AG04449 (cell line): ENCODE results near the gene PRDM7.
"Not testable (repeated sequence)": the region's sequence is repeated elsewhere in the genome, so short reads cannot be mapped to it uniquely, and the experiment has no call there.

Source experiments
- CTCF ChIA-PET: fragments of 350-600 bp; formaldehyde crosslinking; extraction: SDS; loops from one replicate; lab custom pipeline; 2021; ENCODE audit warnings: antibody characterized with exemption; lab: Yijun Ruan, JAX
- POLR2A ChIA-PET: fragments of 400-600, 350-600 bp; formaldehyde crosslinking; extraction: SDS; loops from one replicate; lab custom pipeline; 2020; ENCODE audit warnings: antibody characterized with exemption, inconsistent platforms; lab: Yijun Ruan, JAX
- DNase-seq: peaks from one replicate; pipeline ENCODE4 v3.0.0-alpha.2; 2010; ENCODE audit warnings: low read depth, low spot score
- H3K4me3 ChIP-seq: 2 replicates; pipeline ENCODE4 v1.5.1; 2011; ENCODE audit warnings: low read depth, mild to moderate bottlenecking, control low read depth, low read length
- CTCF ChIP-seq: IDR thresholded peaks from one replicate; pipeline ENCODE4 v1.5.1; 2011; ENCODE audit warnings: mild to moderate bottlenecking, moderate library complexity, low read length, control low read depth, inconsistent platforms; ENCODE audit not compliant: insufficient read depth; ENCODE audit errors: missing control alignments

The PRDM7 gene

GRCh38 chr16:90092781-90093180, 15.7 kb upstream of the PRDM7 start:
- DNase-seq, H3K4me3 ChIP-seq, POLR2A ChIA-PET: not testable (repeated sequence)
- CTCF ChIA-PET = interaction anchor here (1.4 kb wide), 1 partner anchor 11 kb away, joined by 8 read pairs; no protein-coding TSS in a partner anchor

- no peak overlapping the region for H3K4me3 ChIP-seq
- CTCF ChIA-PET = no interaction called here
- POLR2A ChIA-PET = no interaction called here
- no peak for DNase-seq
- TF ChIP-seq CTCF = no peak
Measured at GRCh38 chr16:90084215-90084950, 7.3 kb upstream of the PRDM7 start.

GRCh38 chr16:90083139-90083538, 6.0 kb upstream of the PRDM7 start:
- POLR2A ChIA-PET = no interaction called here
- CTCF ChIA-PET = interaction anchor here (1.7 to 2.5 kb wide), 2 partner anchors 10 to 14 kb away, joined by 14 read pairs; no protein-coding TSS in a partner anchor
- no peak overlapping the region for H3K4me3 ChIP-seq
- no peak for TF ChIP-seq CTCF
- no peak for DNase-seq

GRCh38 chr16:90081606-90081970, 4.5 kb upstream of the PRDM7 start:
- no peak for DNase-seq
- CTCF ChIA-PET = interaction anchor here (0.9 to 2.5 kb wide), 12 partner anchors 8 to 87 kb away, joined by 3 to 14 read pairs (median 6); a partner anchor contains a TSS
- H3K4me3 ChIP-seq = no peak overlapping the region
- POLR2A ChIA-PET = no interaction called here
- TF ChIP-seq CTCF = no peak

- POLR2A ChIA-PET = interaction anchor here (0.6 kb wide), 1 partner anchor 22 kb away, joined by 3 read pairs; no protein-coding TSS in a partner anchor
- CTCF ChIA-PET = interaction anchor here (1.0 kb wide), 1 partner anchor 13 kb away, joined by 4 read pairs; no protein-coding TSS in a partner anchor
- H3K4me3 ChIP-seq = no peak overlapping the region
- DNase-seq = no peak
- no peak for TF ChIP-seq CTCF
Measured at GRCh38 chr16:90078579-90078895, 1.4 kb upstream of the PRDM7 start.

- peak overlapping the region; percentile 30 for H3K4me3 ChIP-seq
- TF ChIP-seq CTCF = no peak
- no peak for DNase-seq
- ChIA-PET POLR2A (interaction anchor here (0.6 kb wide), 1 partner anchor 21 kb away, joined by 3 read pairs; no protein-coding TSS in a partner anchor), CTCF (interaction anchor here (1.0 kb wide), 1 partner anchor 12 kb away, joined by 4 read pairs; no protein-coding TSS in a partner anchor)
Measured at GRCh38 chr16:90077757-90078578, 837 bp upstream of the PRDM7 start.
